HEK293 (cell line): ENCODE data around the gene LARP1.

Source experiments
- ATF2 ChIP-seq: fragments of 450-650 bp; formaldehyde crosslinking; IDR thresholded peaks from 2 replicates; pipeline ENCODE4 v1.5.1; 2016; ENCODE audit warnings: missing biosample characterization, missing genetic modification characterization, low read depth
- SALL2 ChIP-seq: fragments of 450-650 bp; formaldehyde crosslinking; IDR thresholded peaks from 2 replicates; pipeline ENCODE4 v1.5.0; 2017; ENCODE audit warnings: missing biosample characterization, mild to moderate bottlenecking, missing genetic modification characterization, borderline replicate concordance
- ZBTB7A ChIP-seq: fragments of 450-650 bp; formaldehyde crosslinking; IDR thresholded peaks from 2 replicates; pipeline ENCODE4 v1.5.1; 2016; ENCODE audit warnings: low read depth, missing biosample characterization, missing genetic modification characterization
- ZNF121 ChIP-seq: fragments of 450-650 bp; formaldehyde crosslinking; IDR thresholded peaks from 2 replicates; pipeline ENCODE4 v1.5.1; 2016; ENCODE audit warnings: missing biosample characterization, missing genetic modification characterization
- ZNF140 ChIP-seq: fragments of 450-650 bp; formaldehyde crosslinking; IDR thresholded peaks from 2 replicates; pipeline ENCODE4 v1.5.1; 2016; ENCODE audit warnings: missing biosample characterization, missing genetic modification characterization
- ZNF19 ChIP-seq: fragments of 450-650 bp; formaldehyde crosslinking; IDR thresholded peaks from 2 replicates; pipeline ENCODE4; 2016; ENCODE audit warnings: missing biosample characterization, missing genetic modification characterization, low read depth
- ZNF521 ChIP-seq: fragments of 450-650 bp; formaldehyde crosslinking; IDR thresholded peaks from 2 replicates; pipeline ENCODE4 v1.5.1; 2017; ENCODE audit warnings: missing biosample characterization, mild to moderate bottlenecking, missing genetic modification characterization
- ZNF830 ChIP-seq: fragments of 450-650 bp; IDR thresholded peaks from 2 replicates; pipeline ENCODE4 v1.5.0; 2018; ENCODE audit warnings: missing biosample characterization, missing genetic modification characterization, low read depth, mild to moderate bottlenecking, moderate library complexity
- TF ChIP-seq, protein P1 (sequence below): fragments of 450-650 bp; formaldehyde crosslinking; IDR thresholded peaks from 2 replicates; pipeline ENCODE4 v1.5.1; 2016; ENCODE audit warnings: missing biosample characterization, missing genetic modification characterization
- TF ChIP-seq, protein P2 (sequence below): fragments of 450-650 bp; formaldehyde crosslinking; IDR thresholded peaks from 2 replicates; pipeline ENCODE4 v1.5.1; 2017; ENCODE audit warnings: missing biosample characterization, missing genetic modification characterization

DNA sequence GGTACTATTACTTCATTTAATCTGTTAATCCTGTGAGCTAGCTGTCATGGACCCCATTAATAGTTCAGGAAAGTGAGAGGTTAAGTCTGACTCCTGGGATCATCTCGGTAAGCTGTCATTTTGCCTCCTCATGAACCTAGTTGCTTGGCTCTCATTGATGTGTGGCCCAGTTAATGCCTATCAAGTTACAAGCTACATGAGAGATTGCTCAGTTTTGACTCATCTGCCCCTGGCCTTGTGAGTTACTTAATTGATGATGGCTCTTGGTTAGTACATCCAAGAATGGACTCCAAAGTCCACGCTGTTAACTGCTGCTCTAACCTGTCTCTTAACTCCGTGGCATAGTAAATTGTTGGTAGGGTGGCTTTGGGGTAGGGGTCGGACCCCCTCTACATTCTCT lies 23.9 kb downstream of the LARP1 start:
- TF ChIP-seq, protein P1, sequence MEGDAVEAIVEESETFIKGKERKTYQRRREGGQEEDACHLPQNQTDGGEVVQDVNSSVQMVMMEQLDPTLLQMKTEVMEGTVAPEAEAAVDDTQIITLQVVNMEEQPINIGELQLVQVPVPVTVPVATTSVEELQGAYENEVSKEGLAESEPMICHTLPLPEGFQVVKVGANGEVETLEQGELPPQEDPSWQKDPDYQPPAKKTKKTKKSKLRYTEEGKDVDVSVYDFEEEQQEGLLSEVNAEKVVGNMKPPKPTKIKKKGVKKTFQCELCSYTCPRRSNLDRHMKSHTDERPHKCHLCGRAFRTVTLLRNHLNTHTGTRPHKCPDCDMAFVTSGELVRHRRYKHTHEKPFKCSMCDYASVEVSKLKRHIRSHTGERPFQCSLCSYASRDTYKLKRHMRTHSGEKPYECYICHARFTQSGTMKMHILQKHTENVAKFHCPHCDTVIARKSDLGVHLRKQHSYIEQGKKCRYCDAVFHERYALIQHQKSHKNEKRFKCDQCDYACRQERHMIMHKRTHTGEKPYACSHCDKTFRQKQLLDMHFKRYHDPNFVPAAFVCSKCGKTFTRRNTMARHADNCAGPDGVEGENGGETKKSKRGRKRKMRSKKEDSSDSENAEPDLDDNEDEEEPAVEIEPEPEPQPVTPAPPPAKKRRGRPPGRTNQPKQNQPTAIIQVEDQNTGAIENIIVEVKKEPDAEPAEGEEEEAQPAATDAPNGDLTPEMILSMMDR, result no peak
- TF ChIP-seq ZNF521 (tag by site-specific recombination) (no peak), ZNF830 (tag by site-specific recombination) (no peak), ZNF121 (no peak), ZNF140 (tag by site-specific recombination) (no peak), SALL2 (no peak), ATF2 (no peak), ZBTB7A (no peak), ZNF19 (tag by site-specific recombination) (no peak)
- TF ChIP-seq, protein P2, sequence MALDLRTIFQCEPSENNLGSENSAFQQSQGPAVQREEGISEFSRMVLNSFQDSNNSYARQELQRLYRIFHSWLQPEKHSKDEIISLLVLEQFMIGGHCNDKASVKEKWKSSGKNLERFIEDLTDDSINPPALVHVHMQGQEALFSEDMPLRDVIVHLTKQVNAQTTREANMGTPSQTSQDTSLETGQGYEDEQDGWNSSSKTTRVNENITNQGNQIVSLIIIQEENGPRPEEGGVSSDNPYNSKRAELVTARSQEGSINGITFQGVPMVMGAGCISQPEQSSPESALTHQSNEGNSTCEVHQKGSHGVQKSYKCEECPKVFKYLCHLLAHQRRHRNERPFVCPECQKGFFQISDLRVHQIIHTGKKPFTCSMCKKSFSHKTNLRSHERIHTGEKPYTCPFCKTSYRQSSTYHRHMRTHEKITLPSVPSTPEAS (tag by site-specific recombination), result no peak
